Activated naive CD8-positive, alpha-beta T cell treated with anti-CD3 and anti-CD28 coated beads, Interleukin-2, amount 10 ng/mL, durations not matched to agents 7 days and 5 days (primary cell): ENCODE results near the gene FANCG. TPM values are rescaled to one million over a fixed set of nuclear protein-coding genes. Genes with fewer than 3 reads are reported as not detected.

Experiments used
- ATAC-seq: fragments of 150-1000 bp; cut with Tn5 transposase; one replicate; pipeline ENCODE4 v1.10.0; 2021; ENCODE audit warnings: low read depth, moderate library complexity
- POLR2A ChIA-PET: fragments of 350-600 bp; sonication (Branson Sonifier 250); formaldehyde crosslinking; loops from one replicate; lab custom pipeline; 2021; ENCODE audit warnings: antibody characterized with exemption; lab: Charles Lee
- DNase-seq: peaks from one replicate; pipeline ENCODE4 v3.0.0; 2021
- H3K27ac Mint-ChIP-seq: one replicate; pipeline ENCODE4 v1.8.0; 2022; ENCODE audit warnings: mild to moderate bottlenecking, mixed read lengths
- H3K27me3 Mint-ChIP-seq: one replicate; pipeline ENCODE4 v1.8.0; 2022; ENCODE audit warnings: mild to moderate bottlenecking, moderate library complexity, mixed read lengths
- H3K36me3 Mint-ChIP-seq: one replicate; pipeline ENCODE4 v1.8.0; 2021; ENCODE audit warnings: mild to moderate bottlenecking, mixed read lengths
- H3K4me1 Mint-ChIP-seq: one replicate; pipeline ENCODE4 v1.8.0; 2021; ENCODE audit warnings: mixed read lengths
- H3K4me3 Mint-ChIP-seq: one replicate; pipeline ENCODE4 v1.8.0; 2022; ENCODE audit warnings: mild to moderate bottlenecking, moderate library complexity, mixed read lengths
- H3K9me3 Mint-ChIP-seq: one replicate; pipeline ENCODE4 v1.8.0; 2021; ENCODE audit warnings: mixed read lengths
- total RNA-seq, 2 experiments: library from RNA; stranded (reverse); gene quantifications; one replicate each; pipeline ENCODE4 v1.2.3, GENCODE V29; 2021

FANCG gene
- total RNA-seq = 100 to 1,000 TPM; 103 to 109 TPM

DNA sequence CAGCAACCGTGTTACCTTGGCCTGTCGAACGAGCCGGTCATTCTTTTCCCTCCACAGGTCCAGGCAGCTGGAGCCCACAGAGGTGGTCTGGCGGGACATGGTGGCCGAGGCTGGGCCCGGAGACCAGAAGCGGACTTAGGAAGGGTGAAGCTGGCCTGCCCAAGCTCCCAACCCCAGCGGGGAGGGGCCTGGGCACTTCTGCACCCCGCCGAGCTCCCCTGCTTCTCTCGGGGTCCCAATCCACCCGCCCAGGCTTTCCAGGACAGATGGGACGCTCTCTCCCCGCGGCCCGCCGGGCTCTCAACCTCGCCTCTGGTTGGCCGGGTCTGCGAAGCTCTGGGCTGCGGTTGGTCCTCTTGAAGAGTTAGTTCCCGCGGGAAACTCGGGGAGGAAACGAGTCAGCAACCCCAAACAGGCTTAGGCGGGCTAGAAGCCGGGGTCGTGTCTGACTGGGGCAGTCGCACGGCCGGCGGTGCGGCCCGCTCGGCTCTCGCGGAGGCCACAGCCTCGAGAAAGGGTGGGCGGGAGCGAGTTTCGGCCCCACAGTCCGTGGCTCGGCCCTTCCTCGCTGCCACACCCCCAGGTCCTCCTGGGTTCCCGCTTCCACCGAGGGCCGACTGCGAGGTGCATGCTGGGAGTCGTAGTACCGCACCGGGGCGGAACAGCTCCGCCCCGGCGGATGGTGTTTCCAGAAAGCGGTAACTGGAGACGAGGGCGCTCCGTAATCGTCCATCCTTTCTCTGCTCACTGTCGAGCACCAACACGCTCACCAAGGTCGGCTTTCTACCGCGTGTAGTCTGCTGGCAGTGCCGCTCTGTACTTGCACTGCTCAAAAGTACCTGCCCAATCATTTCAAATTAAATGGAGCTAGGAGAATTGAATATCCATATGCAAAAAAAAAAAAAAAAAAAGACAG is at the start of gene FANCG:
TSS of gene FANCG (minus strand) at position 517 of the 916 bp plus-strand sequence. CDS start at position 99, 418 bp downstream.
- H3K36me3 Mint-ChIP-seq = peaks cover 15% of the 10 kb centered on the region
- H3K9me3 Mint-ChIP-seq = no peaks in the 10 kb centered on the region
- H3K27ac Mint-ChIP-seq = peak within 1 kb of the TSS; percentile 99
- POLR2A ChIA-PET = interaction anchor here (0.8 to 5.7 kb wide), 15 partner anchors 8 to 652 kb away, joined by 3 to 64 read pairs (median 6); partner anchors contain the start of genes ATOSB, CREB3, DNAJB5 and PIGO
- ATAC-seq (peak; percentile 88), DNase-seq (peak; percentile 87)
- no peaks in the 10 kb centered on the region for H3K27me3 Mint-ChIP-seq
- H3K4me1 Mint-ChIP-seq = peaks cover 22% of the 10 kb centered on the region
- H3K4me3 Mint-ChIP-seq = peak within 1 kb of the TSS; percentile 98

DNA sequence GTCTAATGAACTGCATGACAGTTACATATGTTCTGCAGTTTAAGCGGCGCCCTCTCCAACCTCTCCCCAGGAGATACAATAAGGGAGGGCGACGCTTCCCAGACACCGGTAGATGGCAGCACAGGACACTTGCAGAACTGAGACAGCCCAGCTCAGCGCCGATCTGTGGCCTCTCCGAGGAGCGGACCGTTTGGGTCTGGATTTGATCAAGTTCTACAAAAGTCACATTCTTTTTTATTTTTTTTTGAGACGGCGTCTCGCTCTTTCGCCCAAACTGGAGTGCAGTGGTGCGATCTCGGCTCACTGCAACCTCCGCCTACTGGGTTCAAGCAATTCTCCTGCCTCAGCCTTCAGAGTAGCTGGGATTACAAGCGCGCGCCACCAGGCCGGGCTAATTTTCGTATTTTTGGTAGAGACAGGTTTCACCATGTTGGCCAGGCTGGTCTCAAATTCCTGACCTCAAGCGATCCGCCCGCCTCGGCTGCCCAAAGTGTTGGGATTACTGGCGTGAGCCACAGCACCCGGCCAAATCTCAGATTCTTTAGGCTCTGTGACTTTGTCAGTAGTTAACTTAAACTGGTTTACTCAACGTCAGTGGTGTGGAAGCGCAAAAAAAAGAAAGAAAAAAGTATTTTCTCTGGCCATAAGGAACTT is 37.3 kb upstream of the FANCG start:
- Mint-ChIP-seq H3K4me1 (peaks cover 33% of the 10 kb centered on the region), H3K27me3 (peaks cover 5% of the 10 kb centered on the region), H3K27ac (peak overlapping the region; percentile 98), H3K4me3 (peak overlapping the region; percentile 100), H3K9me3 (no peaks in the 10 kb centered on the region), H3K36me3 (peaks cover 6% of the 10 kb centered on the region)
- peak; percentile 46 for ATAC-seq
- DNase-seq = peak; percentile 73
- POLR2A ChIA-PET = interaction anchor here (1.3 to 3.7 kb wide), 4 partner anchors 14 to 488 kb away, joined by 3 to 47 read pairs (median 10); partner anchors contain the start of genes FANCG, STOML2 and TESK1

DNA sequence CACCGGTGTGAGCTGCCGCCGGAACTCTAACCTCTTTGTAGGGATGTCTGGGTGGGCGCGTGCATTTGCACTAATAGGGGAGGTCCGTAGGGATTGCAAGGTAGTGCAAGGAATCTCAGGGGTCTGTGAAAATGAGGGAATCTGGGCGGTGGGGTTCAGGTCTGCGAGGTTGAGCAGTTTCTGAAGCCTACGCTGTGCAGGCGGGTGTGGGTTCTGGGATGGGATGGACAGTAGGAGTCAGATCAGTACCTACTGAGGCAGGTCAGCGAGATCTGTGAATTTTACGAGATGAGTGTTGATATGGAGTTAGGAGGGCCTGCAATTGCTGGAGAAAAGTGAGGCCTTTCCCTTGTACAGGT is 36.8 kb upstream of the FANCG start:
- peak overlapping the region; percentile 100 for H3K4me3 Mint-ChIP-seq
- H3K27me3 Mint-ChIP-seq = peaks cover 5% of the 10 kb centered on the region
- POLR2A ChIA-PET = interaction anchor here (1.3 to 3.7 kb wide), 5 partner anchors 13 to 488 kb away, joined by 3 to 47 read pairs (median 14); partner anchors contain the start of genes FANCG, STOML2, TESK1 and VCP
- DNase-seq = no peak
- peak overlapping the region; percentile 98 for H3K27ac Mint-ChIP-seq
- peaks cover 6% of the 10 kb centered on the region for H3K36me3 Mint-ChIP-seq
- H3K4me1 Mint-ChIP-seq = peaks cover 37% of the 10 kb centered on the region
- no peaks in the 10 kb centered on the region for H3K9me3 Mint-ChIP-seq
- no peak for ATAC-seq

DNA sequence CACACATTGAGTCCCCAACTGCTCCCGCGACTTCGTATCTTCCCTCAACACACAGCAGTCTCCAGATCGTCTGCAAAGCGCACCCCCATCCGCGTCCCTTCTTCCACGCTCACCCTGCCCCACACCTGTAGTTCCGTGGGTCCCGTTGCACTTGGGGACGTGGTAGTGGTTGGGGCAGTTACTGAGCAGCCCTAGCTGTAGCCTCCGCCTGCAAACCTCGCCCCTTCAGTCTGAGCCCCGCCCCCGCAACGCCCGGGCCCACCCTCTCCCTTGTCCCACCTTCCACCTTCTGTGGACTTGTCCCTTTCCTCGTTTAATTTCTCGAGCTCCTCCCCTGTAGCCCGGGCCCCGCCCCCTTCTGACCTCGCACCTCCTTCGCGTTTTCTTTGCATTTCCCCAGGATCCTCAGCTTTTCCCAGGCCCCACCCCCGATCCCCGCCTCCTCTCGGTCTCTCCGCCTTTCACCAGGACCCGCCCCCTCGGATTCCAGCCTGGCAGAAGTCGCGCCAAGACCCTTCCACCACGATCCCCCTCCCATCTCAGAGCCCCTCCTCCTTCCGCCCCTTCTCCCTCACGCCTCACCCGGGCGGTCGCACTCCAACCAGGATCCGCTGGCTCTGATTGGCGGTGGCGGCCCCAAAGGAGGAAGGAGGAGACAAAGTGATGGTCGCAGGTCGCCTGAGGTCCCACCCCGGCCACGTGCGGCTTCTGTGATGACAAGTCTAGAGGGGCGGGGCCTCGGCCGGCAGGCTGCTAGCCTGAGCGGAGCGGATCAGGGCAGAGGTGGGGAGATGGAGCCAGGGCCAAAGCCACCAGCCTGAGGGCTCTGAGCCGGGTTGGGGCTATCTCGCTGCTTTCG is 36.2 kb upstream of the FANCG start, which contains the start of gene ATOSB:
TSS of gene ATOSB (minus strand) at position 183 of the 859 bp plus-strand sequence. CDS start 7,588 bp downstream, outside the sequence.
- ATAC-seq (peak; percentile 68), DNase-seq (peak; percentile 94)
- peaks cover 6% of the 10 kb centered on the region for H3K36me3 Mint-ChIP-seq
- peaks cover 5% of the 10 kb centered on the region for H3K27me3 Mint-ChIP-seq
- H3K4me3 Mint-ChIP-seq = peak within 1 kb of the TSS; percentile 100
- peaks cover 38% of the 10 kb centered on the region for H3K4me1 Mint-ChIP-seq
- peak within 1 kb of the TSS; percentile 98 for H3K27ac Mint-ChIP-seq
- H3K9me3 Mint-ChIP-seq = no peaks in the 10 kb centered on the region
- POLR2A ChIA-PET = interaction anchor here (0.6 to 3.7 kb wide), 8 partner anchors 13 to 489 kb away, joined by 3 to 47 read pairs (median 6); partner anchors contain the start of genes FANCG, STOML2, TESK1 and VCP

DNA sequence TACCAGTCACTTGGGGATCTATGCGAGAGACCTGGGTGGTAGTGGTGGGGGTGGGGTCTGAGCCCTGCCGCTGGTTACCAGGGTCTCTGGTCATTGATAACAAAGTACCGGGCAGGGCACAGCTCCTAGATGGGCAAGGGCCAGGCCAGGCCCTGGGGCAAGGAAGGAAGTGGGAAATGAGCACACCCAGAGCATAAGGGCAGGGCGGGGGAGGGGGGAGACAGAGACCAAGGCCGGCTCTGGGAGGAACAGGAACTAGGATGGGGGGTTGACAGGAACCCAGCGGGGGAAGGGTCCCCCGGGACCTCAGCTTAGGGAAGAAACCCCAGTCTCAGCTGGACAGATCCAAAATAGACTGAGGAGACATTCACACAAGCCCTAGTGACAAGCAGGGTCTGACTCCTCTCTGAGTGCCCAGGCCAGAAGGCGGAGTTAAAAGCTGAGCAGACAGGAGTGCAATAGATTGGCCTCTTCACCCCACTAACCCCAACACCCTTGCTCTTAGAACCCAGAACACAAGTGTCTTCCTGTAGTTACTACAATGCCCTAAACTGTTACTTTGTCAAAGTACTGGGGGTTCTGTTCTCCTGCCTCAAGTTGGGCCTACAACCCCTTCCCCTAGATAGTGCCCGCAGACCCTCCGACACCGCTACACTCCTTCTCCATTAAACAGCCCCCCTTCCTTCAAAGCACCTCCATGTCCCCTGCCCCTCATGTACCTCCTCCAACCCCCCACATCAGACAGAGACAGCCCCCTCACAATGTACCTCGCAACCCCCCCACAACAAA is 35.3 kb upstream of the FANCG start:
- peak; percentile 51 for DNase-seq
- POLR2A ChIA-PET = interaction anchor here (0.9 to 3.7 kb wide), 10 partner anchors 12 to 533 kb away, joined by 3 to 47 read pairs (median 8); partner anchors contain the start of genes FANCG, PIGO, STOML2 and TESK1
- Mint-ChIP-seq H3K36me3 (peaks cover 6% of the 10 kb centered on the region), H3K9me3 (no peaks in the 10 kb centered on the region), H3K27ac (peak overlapping the region; percentile 98), H3K4me1 (peaks cover 47% of the 10 kb centered on the region), H3K27me3 (peaks cover 5% of the 10 kb centered on the region), H3K4me3 (peak overlapping the region; percentile 100)
- no peak for ATAC-seq

DNA sequence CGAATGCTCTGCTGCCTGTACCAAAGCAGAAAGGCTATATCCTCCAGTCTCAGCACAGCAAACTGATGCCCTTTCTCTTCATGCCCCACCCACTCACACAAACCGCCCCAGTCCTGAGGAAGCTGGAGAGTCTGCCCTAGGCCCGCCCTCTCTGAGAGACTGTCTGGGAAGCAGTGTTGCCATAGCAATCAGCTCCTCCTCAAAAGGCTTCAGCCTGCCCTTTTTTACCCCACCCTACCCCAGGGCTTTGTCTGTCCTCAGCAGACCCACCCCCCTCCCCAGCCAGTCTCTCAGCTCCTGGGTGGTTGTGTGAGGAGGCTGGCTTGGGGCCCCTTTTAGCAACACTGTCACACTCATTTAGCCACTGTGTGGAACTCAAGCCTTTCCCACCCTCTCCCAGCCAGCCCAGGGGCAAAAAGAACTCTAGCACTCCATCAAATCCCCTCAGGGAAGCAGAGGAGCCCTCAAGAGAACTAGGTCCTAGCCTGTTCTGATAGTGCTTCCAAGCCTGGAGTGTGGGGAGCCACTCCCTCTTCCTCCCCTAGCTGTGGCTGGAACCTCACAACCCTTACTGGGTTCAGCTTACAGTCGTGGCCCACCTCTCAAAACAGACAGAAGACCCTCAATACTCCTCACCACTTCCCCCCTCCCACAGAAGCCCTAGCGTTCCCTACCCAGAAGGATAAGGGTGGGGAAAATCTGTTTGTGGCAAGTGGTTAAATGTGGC is 34.5 kb upstream of the FANCG start:
- peaks cover 7% of the 10 kb centered on the region for H3K36me3 Mint-ChIP-seq
- DNase-seq (peak; percentile 67), ATAC-seq (peak; percentile 24)
- H3K4me3 Mint-ChIP-seq = peak overlapping the region; percentile 100
- peak overlapping the region; percentile 98 for H3K27ac Mint-ChIP-seq
- H3K27me3 Mint-ChIP-seq = peaks cover 5% of the 10 kb centered on the region
- POLR2A ChIA-PET = interaction anchor here (0.9 to 3.7 kb wide), 7 partner anchors 11 to 534 kb away, joined by 3 to 47 read pairs (median 9); partner anchors contain the start of genes FANCG, PIGO, STOML2 and VCP
- H3K4me1 Mint-ChIP-seq = peaks cover 52% of the 10 kb centered on the region
- H3K9me3 Mint-ChIP-seq = no peaks in the 10 kb centered on the region

DNA sequence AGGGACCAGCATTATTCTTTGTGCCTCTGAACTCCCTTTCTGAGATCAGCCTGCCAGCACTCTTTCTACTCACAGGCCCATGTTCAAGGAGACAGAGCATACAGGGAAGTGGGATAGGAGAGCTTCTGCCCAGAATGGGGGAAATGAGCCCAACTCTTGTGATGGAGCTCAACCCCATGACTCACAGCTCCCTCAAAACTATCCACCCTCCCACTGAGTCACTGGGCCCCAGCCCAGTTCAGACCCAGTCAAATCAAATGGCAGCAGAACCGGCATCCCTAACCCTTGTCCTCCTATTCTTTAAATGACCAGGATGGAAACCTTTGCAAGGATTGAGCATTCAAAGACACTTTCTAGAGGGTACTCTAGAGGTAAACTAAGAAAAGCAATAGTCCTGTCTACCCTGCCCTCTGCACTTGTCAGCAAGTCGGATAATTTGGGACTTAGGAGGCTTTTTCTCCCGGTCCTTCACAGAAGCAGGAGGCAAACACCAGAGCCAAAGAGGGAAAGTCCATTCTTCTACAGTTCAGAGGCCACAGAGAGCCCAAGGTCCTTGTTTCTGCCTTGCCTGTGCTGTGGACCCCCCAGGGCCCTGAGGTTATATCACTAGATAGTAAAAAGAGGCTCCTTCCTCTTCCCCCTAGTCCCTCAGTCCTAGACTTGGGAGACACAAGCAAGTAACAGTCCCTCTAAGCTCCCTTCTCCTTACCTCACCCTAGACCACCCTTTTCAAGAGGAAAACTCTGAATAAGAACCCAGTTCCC is 32.7 kb upstream of the FANCG start:
- Mint-ChIP-seq H3K4me3 (peak overlapping the region; percentile 80), H3K27ac (peak overlapping the region; percentile 69), H3K9me3 (no peaks in the 10 kb centered on the region), H3K36me3 (peaks cover 7% of the 10 kb centered on the region), H3K27me3 (no peaks in the 10 kb centered on the region), H3K4me1 (peaks cover 54% of the 10 kb centered on the region)
- POLR2A ChIA-PET = interaction anchor here (0.7 to 2.3 kb wide), 5 partner anchors 10 to 49 kb away, joined by 3 to 17 read pairs (median 7); partner anchors contain the start of genes FANCG, STOML2 and VCP
- ATAC-seq (no peak), DNase-seq (no peak)

DNA sequence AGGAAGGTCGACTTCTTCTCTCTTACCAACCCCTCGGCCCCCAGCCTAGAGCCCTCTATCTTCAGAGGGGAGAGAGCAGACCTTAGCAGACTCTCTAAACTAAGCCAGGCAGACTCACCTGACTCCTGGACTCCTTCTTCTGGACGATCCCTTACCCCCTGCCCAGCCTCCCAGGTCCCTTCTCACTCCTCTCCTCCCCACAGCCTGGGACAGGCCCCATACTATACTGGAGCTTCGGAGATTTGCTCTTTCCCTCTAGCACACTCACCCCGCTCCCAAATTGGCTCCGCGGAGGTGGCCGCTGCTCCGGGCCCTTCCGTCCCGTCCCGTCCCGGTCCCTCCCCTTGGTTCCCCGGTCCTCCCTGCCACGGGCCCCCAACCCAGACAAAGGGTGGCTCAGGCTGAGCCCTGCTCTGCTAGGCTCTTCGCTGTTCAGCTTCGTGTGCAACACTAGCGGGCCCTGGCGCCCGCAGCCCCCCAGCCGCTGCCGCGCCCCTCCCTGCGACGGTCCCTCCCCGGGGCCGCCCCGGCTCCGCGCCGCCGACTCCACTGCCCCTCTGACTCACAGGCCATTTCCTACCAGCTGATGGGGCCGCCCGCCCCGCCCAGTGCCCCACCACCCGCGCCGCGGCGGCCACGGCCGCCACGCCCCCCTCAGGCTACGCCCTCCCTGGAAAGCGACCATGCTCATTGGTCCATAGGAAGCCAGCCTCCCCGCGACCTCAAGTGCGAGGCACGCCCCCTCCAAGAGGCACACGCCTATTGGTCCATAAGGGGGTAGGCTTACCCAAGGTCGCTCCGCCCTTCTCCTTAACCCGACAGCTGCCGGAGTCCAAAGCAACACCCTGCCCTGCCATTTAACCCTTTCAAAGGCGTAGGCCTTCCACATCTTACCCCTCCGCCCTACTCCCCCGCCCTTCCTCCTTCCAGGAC is 31.5 kb upstream of the FANCG start:
- DNase-seq = peak; percentile 90
- no peaks in the 10 kb centered on the region for H3K27me3 Mint-ChIP-seq
- peak overlapping the region; percentile 80 for H3K4me3 Mint-ChIP-seq
- POLR2A ChIA-PET = interaction anchor here (0.6 to 2.3 kb wide), 10 partner anchors 8 to 554 kb away, joined by 3 to 17 read pairs (median 4); partner anchors contain the start of genes FANCG, PIGO, STOML2 and VCP
- peaks cover 47% of the 10 kb centered on the region for H3K4me1 Mint-ChIP-seq
- H3K9me3 Mint-ChIP-seq = no peaks in the 10 kb centered on the region
- H3K27ac Mint-ChIP-seq = peak overlapping the region; percentile 69
- peaks cover 7% of the 10 kb centered on the region for H3K36me3 Mint-ChIP-seq
- ATAC-seq = peak; percentile 64

DNA sequence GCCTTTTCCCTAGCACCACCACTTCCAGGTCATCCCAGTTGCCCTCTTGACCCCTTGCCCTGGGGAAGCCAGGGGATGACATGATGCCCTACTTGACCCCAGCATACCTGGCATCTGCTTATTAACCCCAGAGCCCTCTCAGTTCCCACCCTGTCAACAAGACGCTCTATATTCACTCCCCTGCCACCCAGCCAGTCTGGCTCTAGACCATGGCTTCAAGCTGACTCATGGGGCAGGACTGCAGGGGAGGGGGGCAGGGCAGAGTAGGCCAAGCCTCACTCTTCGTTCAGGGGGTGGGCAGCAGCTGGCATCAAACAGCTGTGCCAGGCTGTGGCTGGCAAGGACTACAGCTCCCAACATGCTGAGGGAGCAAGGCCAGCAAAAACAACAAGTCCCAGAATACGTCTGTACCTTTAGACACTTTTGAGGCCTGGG is 30.6 kb upstream of the FANCG start:
- Mint-ChIP-seq H3K36me3 (peaks cover 13% of the 10 kb centered on the region), H3K9me3 (no peaks in the 10 kb centered on the region), H3K27ac (no peak overlapping the region), H3K4me3 (peak overlapping the region; percentile 80), H3K4me1 (peaks cover 43% of the 10 kb centered on the region), H3K27me3 (no peaks in the 10 kb centered on the region)
- ATAC-seq = no peak
- POLR2A ChIA-PET = interaction anchor here (1.3 to 2.3 kb wide), 4 partner anchors 7 to 494 kb away, joined by 3 to 17 read pairs (median 12); partner anchors contain the start of genes FANCG, STOML2 and VCP
- no peak for DNase-seq
